ENCODE measurements around the gene GOLGA8R.
"Not testable (repeated sequence)": the region's sequence is repeated elsewhere in the genome, so short reads cannot be mapped to it uniquely, and the experiment has no call there.

Gene GOLGA8R, protein sequence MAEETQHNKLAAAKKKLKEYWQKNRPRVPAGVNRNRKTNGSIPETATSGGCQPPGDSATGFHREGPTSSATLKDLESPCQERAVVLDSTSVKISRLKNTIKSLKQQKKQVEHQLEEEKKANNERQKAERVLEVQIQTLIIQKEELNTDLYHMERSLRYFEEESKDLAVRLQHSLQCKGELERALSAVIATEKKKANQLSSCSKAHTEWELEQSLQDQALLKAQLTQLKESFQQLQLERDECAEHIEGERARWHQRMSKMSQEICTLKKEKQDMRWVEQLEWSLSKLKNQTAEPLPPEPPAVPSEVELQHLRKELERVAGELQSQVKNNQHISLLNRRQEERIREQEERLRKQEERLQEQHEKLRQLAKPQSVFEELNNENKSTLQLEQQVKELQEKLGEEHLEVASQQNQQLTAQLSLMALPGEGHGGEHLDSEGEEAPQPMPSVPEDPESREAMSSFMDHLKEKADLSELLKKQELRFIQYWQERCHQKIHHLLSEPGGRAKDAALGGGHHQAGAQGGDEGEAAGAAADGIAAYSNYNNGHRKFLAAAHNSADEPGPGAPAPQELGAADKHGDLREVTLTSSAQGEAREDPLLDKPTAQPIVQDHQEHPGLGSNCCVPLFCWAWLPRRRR

GRCh38 chr15:30414160-30414559, at the start of gene GOLGA8R:
GOLGA8R (minus strand) TSS chr15:30414260; CDS start chr15:30414162, 98 bp downstream.
- DNase-seq: not testable (repeated sequence)

- DNase-seq: not testable (repeated sequence)
Observed at GRCh38 chr15:30463849-30464248, 49.8 kb upstream of the GOLGA8R start.

- not testable (repeated sequence) for DNase-seq
Observed at GRCh38 chr15:30462176-30462575, 48.1 kb upstream of the GOLGA8R start.

DNA sequence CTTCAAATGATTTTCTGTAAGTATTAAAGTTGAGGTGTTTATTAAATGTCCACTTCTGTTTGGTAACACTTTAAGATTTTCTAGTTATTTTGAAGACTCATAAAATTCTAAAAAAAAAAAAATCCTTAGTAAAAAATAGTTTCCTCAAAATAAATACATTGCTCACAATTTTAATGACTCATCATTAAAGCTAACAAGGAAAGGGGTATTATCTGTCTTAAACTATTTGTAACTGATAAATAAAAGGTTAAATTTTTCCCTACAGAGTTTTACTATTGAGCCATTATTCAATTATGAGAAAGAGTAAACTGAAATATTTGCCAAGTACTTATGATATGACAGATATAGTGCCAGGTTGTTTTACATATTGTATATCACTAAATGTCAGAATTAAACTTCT, 38.6 kb upstream of the GOLGA8R start:
- not testable (repeated sequence) for DNase-seq

DNA sequence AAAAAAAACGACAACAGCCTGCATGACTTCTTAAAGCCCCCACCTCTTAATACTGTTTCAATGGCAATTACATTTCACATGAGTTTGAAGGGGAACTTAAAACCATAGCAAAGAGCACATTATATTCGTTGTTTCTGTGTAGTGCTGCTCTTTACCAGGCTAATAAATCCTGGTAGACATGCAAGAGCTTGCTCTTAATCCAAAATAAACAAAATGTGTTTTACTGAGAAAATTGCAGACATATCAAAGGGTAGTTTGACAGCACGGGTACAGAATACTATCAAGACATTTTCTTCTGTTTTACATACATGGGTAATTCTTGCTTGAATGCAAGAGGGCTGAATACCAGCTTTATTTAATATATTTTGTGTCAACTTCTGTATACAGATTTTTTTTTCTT, 24.3 kb upstream of the GOLGA8R start:
- DNase-seq: not testable (repeated sequence)

DNA sequence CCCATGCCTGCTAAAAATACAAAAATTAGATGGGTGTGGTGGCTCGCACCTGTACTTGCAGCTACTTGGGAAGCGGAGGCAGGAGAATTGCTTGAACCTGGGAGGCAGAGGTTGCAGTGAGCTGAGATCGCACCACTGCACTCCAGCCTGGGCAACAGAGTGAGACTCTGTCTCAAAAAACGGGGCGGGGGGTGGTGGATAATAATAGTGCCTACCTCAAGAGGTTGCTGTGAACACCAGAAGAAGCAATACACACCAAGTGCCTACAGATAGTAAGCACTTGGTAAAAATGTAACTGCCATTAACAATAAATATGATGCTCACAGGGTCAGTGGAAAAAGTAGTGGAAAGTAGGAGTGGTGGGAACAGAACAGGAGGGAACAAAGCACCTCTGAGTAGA, 21.8 kb upstream of the GOLGA8R start:
- DNase-seq: not testable (repeated sequence)

DNA sequence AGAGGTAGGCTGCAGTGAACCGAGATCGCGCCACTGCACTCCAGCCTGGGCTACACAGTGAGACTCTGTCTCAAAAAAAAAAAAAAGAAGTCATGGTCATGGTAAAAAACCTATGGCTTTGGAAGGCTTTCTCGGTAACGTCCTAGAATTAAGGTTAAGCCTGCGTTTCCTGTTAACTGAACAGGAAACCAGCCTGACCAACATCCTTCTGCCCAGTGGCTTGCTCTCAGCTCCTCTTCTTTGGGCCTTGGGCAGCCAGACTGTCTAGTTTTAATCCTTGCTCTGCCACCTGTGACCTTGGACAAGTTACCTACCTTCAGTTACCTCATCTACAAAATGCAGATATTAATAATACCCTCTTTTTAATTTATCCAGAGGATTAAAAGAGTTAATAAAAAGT, 6.7 kb upstream of the GOLGA8R start:
- DNase-seq: not testable (repeated sequence)

DNA sequence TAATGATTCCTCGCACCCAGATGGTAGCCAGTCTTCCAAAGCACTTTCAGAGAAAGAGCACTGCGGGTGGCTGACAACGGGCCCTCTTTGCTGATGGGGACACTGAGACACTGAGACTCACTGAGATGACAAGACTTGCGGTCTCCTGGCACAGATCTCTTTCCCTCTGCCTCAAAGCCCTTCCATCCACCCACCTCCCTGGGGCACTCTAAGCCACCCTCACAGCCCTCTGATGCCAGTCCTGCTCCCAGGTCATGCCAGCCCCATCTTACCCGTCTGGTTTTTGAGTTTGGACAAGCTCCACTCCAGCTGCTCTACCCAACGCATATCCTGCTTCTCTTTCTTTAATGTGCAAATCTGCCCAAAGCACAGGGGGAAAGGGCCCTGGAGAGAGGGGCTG, 6.4 kb downstream of the GOLGA8R start:
- not testable (repeated sequence) for DNase-seq

DNA sequence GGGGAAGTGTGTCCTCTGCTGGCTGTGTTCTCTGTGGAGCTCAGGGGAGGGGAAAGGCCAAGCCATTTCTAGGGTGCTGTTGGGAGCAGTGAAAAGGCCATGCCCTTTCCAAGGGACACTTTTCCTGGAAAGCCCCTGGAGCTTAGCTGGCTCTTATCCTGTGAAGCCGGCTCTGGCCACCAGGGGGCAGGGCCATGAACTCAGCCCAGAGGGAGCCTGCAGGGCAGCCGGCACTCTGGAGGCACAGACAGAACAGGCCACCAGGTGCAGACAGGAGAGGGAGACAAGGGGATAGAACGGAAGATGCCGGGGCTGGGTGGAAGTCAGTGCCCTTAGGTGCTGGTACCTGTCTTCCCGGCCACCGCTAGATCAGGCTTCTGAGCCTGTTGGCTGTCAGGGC, 15.1 kb downstream of the GOLGA8R start:
- DNase-seq: not testable (repeated sequence)

DNA sequence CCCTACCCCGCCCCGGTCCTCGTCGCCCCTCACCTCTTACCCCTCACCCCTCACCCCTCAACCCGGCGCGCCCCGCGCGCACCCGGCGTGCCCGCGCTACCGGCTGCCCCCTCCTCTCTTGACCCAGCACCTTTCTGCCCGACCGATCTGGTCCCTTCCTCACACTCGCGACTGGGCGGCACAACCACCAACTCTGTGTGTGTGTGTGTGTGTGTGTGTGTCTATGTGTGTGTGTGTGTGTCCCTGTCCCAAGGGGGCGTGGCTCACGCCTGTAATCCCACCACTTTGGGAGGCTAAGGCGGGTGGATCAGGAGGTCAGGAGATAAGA, 20.4 kb downstream of the GOLGA8R start:
- DNase-seq: not testable (repeated sequence)

- DNase-seq: not testable (repeated sequence)
Observed at GRCh38 chr15:30392766-30393663, 21.0 kb downstream of the GOLGA8R start, which contains the start of gene CHRFAM7A. CHRFAM7A (minus strand) TSS chr15:30393540; CDS start chr15:30383351, 10,189 bp downstream.

- DNase-seq: not testable (repeated sequence)
Observed at GRCh38 chr15:30386318-30386887, 27.7 kb downstream of the GOLGA8R start.

GRCh38 chr15:30377082-30377413, 37.0 kb downstream of the GOLGA8R start:
- DNase-seq: not testable (repeated sequence)

DNA sequence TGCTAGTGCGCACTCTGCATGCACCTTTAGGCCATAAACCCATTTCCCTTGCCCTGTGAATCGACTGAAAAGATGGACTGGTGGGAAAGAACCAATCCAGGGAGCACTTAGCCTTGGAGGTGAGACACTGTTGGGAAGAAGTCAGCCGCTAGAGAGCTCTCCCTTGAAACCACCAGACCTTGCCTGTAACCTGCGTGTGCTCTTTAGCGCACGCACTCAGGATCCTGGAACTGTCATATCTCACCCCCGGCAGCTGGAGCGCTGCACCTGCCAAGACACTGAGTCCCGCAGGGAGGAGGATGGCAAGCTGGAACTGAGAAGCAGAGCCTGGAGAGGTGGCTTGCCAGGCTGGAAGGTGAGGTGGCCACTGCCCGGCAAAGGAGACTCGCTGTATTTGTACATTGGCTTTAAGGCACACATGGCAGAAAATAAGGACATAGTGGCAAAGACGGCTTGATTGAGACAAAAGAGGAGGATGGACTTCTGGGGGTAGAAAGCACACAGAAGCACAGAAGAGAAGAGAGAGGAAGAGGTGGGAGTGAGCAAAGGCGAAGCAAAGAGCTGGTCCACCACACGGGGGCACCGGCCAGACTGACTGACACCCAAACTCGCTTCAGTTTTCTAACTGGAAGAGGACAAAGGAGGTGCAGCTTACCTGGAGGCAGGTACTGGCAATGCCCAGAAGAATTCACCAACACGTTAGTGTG, 37.5 kb downstream of the GOLGA8R start:
- DNase-seq: not testable (repeated sequence)

DNA sequence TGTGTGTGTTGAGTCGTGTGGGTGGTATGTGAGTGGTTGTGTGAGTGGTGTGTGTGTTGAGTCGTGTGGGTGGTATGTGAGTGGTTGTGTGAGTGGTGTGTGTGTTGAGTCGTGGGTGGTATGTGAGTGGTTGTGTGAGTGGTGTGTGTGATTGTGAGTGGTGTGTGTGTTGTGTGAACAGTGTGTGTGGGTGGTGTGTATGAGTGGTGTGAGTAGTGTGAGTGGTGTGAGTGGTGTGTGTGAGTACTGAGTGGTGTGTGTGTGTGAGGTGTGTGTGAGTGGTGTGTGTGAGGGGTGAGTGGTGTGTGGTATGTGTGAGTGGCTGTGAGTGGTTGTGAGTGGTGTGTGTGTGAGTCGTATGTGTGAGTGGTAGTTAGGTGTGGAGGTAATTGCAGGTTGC, 38.2 kb downstream of the GOLGA8R start:
- not testable (repeated sequence) for DNase-seq

DNA sequence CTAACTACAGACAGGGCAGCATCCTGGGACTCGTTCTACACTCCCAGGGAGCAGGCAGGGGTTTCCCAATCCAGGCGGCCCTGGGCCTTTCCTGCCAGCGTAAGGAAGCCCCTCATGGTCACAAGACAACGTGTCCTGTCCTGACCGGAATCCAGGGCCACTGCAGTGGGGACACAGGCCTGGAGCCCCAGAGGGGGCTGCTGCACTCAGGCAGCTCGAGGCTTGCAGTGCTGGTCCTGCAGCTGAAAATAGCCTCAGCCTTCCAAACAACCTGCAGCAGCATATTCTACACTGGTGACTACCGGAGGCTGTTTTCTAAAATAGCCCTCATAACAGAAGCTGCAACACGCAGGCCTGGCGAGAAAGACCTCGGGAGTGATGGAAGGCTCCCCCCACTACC, 39.2 kb downstream of the GOLGA8R start:
- not testable (repeated sequence) for DNase-seq

GRCh38 chr15:30368271-30368670, 45.8 kb downstream of the GOLGA8R start:
- not testable (repeated sequence) for DNase-seq

- DNase-seq: not testable (repeated sequence)
Observed at GRCh38 chr15:30367246-30367645, 46.8 kb downstream of the GOLGA8R start.

DNA sequence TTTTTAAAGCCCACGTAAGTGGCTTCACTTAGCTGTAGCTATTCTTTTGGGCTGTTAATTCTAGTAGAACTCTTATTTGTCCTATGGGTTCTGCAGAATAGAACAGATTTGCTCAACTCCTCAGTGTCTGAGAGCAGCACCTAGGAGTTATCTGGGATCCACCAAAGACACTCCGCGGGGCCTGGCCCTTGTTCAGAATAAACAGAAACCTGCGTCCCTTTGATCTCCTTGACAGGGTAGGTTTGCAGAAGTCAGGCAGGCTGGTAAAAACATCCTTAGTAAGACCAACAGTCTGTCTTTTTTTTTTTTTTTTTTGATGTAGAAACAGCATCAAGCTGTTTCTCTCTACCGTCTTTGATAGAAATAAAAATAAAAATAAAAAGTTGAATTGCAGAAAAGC, 52.7 kb downstream of the GOLGA8R start:
- not testable (repeated sequence) for DNase-seq

- not testable (repeated sequence) for DNase-seq
Observed at GRCh38 chr15:30360990-30361389, 53.1 kb downstream of the GOLGA8R start.

DNA sequence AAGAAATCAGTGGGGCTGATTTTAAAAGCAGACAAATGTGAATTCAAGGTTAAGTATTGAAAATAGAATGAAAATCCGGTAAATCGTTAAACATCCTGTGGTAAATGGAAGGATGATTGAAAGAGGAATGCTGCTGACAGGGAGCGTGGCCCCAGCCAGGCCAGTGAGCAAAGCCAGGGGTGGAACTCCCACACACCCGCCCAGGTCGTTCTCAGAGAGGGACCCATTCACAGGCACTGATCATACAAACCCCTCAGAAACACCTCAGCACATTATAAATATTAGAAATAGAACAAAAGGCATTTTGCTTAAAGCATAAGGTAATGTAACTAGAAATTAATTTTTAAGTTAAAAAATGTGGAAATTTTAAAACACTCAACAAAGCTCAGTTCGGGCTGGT, 59.0 kb downstream of the GOLGA8R start:
- DNase-seq: not testable (repeated sequence)
